Natural killer cell treated with Interleukin-12 subunit alpha and Interleukin-12 subunit beta and Interleukin-15 and Interleukin-18, amount 100 ng/mL, for 72 hours (primary cell): Measurements from ENCODE around the gene DCUN1D1. TPM values are rescaled to one million over a fixed set of nuclear protein-coding genes. Genes with fewer than 3 reads are reported as not detected.

Experiments used
- ATAC-seq, 2 donors: fragments of 150-1000 bp; cut with Tn5 transposase in 1 of 2; sonication (Bioruptor Pico), chemical (Tn5 transposase) in 1 of 2; 2 replicates each; pipeline ENCODE4 v1.10.0; 2021
- DNase-seq: peaks from one replicate; pipeline ENCODE4 v3.0.0; 2022; ENCODE audit warnings: low spot score
- H3K27ac Mint-ChIP-seq, 2 donors: 1 replicate in 1 of 2; 2 replicates in 1 of 2; pipeline ENCODE4 v1.8.0; 2022; ENCODE audit warnings: mixed read lengths in 2 of 2, mild to moderate bottlenecking in 1 of 2, moderate library complexity in 1 of 2
- H3K27me3 Mint-ChIP-seq, 2 donors: 1 replicate in 1 of 2; 2 replicates in 1 of 2; pipeline ENCODE4 v1.8.0; 2022; ENCODE audit warnings: mixed read lengths in 2 of 2
- H3K36me3 Mint-ChIP-seq: one replicate; pipeline ENCODE4 v1.8.0; 2022; ENCODE audit warnings: mixed read lengths
- H3K4me1 Mint-ChIP-seq, 2 donors: 1 replicate in 1 of 2; 2 replicates in 1 of 2; pipeline ENCODE4 v1.8.0; 2022; ENCODE audit warnings: low read depth in 2 of 2, mixed read lengths in 2 of 2, mild to moderate bottlenecking in 1 of 2
- H3K4me3 Mint-ChIP-seq: one replicate; pipeline ENCODE4 v1.8.0; 2022; ENCODE audit warnings: mixed read lengths
- H3K9me3 Mint-ChIP-seq: 2 replicates; pipeline ENCODE4 v1.8.0; 2022; ENCODE audit warnings: mixed read lengths
- total RNA-seq, 2 donors: library from RNA; stranded (reverse); gene quantifications; one replicate each; pipeline ENCODE4 v1.2.3, GENCODE V29; 2022

The DCUN1D1 gene
- total RNA-seq, 2 donors from 2014 or later: 49.6 to 55.9 TPM

DNA sequence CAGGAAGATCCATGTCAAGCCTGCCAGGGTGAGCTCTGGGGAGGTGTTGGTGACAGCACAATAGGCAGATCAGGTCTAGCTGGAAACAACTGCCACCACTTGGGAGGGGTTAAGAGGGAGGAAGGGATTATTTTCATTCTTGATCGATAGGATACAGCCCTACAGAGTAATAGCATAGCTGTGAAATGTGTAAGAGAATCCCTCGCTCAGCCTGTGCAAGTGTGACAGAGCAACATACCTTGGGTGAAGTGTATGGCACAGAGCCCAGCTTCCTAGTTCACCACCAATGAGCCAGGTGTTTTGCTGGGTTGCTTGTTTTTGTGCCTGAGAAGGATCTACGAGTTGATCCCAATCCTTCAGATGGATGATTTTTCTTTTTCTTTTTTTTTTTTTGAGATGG is 9.2 kb upstream of the DCUN1D1 start:
- Mint-ChIP-seq H3K27me3 (no peaks in the 10 kb centered on the region), H3K4me1 (no peaks in the 10 kb centered on the region), H3K27ac (no peak overlapping the region), H3K4me3 (no peak overlapping the region), H3K36me3 (peaks cover 4% of the 10 kb centered on the region), H3K9me3 (peaks cover 2% of the 10 kb centered on the region)
- DNase-seq: no peak
- ATAC-seq: peak in 1 of 2 donors; percentile 11

DNA sequence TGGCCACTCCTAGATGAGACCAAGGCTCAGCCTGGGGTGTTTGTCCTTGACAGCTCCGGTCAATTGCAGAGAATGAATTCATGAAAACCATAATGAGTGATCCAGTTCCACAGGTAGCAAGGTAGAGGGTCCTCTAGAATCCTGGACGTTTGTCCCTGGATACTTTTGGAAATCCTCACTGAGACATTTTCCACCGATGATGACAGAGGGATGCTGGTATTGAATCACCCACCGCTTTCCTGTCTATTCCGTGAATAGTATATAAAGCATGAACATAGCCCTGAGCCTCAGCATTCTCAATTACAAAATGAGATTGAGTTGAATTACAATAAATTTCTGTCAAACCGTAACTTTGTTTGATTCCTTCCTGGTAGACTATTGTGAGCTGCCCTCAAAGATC is 5.7 kb upstream of the DCUN1D1 start:
- Mint-ChIP-seq H3K36me3 (no peaks in the 10 kb centered on the region), H3K27ac (no peak overlapping the region), H3K4me1 (peaks cover 0 to 4% of the 10 kb centered on the region in 2 donors), H3K4me3 (no peak overlapping the region), H3K9me3 (no peaks in the 10 kb centered on the region), H3K27me3 (no peaks in the 10 kb centered on the region)
- no peak for ATAC-seq
- DNase-seq: no peak

DNA sequence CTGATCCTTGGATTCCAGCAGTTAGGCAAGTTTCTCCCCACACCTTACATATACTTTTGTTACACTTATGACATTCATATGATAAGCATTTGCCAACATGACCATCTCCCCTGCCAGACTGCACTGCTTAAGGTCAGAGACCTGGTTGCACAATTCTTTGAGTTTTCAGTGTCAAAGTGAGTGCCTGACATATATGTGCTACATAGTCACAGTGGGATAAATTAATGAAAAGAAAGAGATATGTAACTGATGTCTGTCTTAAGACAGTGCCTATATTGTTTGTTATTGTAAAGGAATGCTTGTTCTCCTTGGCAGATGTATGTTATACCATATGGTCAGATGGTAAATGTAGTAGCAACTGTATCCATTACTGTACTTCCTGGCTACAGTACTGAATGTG is 3.5 kb upstream of the DCUN1D1 start:
- Mint-ChIP-seq H3K27ac (no peak overlapping the region), H3K4me1 (peaks cover 9 to 15% of the 10 kb centered on the region in 2 donors), H3K9me3 (no peaks in the 10 kb centered on the region), H3K27me3 (no peaks in the 10 kb centered on the region), H3K36me3 (peaks cover 5% of the 10 kb centered on the region), H3K4me3 (no peak overlapping the region)
- DNase-seq: no peak
- ATAC-seq: no peak

DNA sequence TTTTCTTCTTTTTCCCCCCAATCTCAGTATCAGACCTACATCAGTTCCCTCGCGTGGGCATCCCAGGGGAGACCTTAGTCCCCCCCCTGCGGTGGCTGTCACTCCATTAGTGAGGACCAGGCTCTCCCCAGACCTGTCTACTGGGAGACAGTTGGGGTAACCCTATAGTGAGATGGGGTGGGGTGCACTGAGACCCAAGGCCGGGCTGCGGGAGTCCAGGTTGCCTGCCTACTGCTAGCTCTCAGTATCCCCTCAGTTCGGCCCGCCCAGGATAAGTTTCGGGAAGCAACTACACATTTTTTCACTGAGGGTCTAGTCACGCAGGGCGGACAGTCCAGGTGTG is 671 bp upstream of the DCUN1D1 start:
- ATAC-seq: no peak

DNA sequence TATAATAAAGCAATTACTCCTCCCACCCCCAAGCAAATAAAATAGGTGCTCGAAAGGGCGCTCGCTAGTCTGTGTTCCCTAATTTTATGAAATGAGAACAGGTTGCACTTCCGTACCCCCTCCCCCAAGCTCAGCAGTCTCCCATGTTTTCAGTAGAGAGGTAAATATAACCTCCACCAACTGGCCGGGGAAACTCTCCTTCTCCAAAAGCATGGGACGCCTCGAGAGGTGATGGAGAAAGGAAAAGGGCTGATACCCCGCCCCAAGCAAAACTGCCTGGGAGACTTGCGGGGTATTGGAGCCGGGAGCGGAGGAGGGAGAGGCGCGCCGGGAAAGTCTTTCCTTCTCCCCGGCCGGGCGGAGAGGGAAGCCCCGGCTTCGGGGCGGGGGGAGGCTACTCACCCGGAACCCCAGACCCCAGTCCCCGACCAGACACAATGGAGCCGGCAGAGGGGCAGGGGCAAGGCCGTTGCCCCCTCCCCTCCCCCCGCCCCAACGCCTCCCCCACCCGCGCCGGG is 605 bp downstream of the DCUN1D1 start:
- ATAC-seq (peak in 1 of 2 donors; percentile 4), DNase-seq (no peak)
- Mint-ChIP-seq H3K9me3 (no peaks in the 10 kb centered on the region), H3K27me3 (no peaks in the 10 kb centered on the region), H3K4me1 (peaks cover 15 to 36% of the 10 kb centered on the region in 2 donors), H3K4me3 (peak overlapping the region; percentile 97), H3K36me3 (peaks cover 5% of the 10 kb centered on the region), H3K27ac (peak overlapping the region; percentile 81 to 93)

More for the DNA sequence above, 671 bp upstream of the DCUN1D1 start:
- no peak for DNase-seq
- Mint-ChIP-seq H3K27ac (peak overlapping the region; percentile 25 to 82), H3K27me3 (no peaks in the 10 kb centered on the region), H3K4me1 (peaks cover 15 to 28% of the 10 kb centered on the region in 2 donors), H3K9me3 (no peaks in the 10 kb centered on the region), H3K4me3 (peak overlapping the region; percentile 72), H3K36me3 (peaks cover 5% of the 10 kb centered on the region)

DNA sequence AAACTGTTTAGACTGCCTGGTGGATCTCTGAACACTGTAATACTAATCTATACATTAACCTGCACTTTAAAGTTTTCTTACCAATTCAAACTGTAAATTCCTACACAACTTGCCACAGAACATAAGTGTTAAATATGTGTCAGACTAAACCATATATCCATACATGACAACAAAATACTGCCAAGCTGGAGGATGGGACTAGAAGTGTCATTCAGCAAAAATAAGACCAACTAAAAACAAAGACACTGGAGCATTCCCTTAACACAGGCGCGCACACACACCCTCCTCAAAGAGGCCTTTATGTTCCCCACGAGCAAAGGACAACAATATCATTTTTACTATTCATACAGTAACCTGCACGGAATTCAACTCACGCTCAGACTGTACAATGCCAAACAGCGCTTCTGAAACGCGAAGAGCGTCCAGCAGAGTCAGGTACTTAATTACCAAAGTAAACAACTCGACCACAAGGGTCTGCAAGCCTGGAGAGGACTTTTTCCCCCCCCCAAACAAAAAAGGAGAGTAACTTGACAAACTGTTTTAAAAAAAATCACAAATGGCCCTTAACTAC is 1.1 kb downstream of the DCUN1D1 start:
- peaks cover 15 to 36% of the 10 kb centered on the region in 2 donors for H3K4me1 Mint-ChIP-seq
- no peak for ATAC-seq
- H3K4me3 Mint-ChIP-seq: peak overlapping the region; percentile 97
- H3K27me3 Mint-ChIP-seq: no peaks in the 10 kb centered on the region
- DNase-seq: no peak
- H3K9me3 Mint-ChIP-seq: no peaks in the 10 kb centered on the region
- peak overlapping the region; percentile 81 to 93 for H3K27ac Mint-ChIP-seq
- peaks cover 5% of the 10 kb centered on the region for H3K36me3 Mint-ChIP-seq

DNA sequence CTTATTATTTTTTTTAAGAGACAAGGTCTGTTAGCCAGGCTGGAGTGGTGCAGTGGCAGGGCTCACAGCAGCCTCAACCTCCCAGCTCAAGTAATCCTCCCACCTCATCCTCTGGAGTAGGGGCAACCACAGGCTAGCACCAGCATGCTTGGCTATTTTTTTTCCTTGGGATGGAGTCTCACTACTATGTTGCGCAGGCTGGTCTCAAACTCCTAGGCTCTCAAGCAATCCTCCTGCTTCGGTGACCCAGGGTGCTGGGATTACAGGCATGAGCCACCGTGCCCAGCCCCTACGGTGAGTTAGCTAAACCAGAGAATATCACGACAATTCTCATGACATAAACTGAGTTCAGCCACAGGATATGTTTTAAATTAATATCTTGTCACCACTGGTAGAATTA is 2.0 kb downstream of the DCUN1D1 start:
- no peak overlapping the region for H3K27ac Mint-ChIP-seq
- peak overlapping the region; percentile 97 for H3K4me3 Mint-ChIP-seq
- no peaks in the 10 kb centered on the region for H3K9me3 Mint-ChIP-seq
- DNase-seq: no peak
- peaks cover 5% of the 10 kb centered on the region for H3K36me3 Mint-ChIP-seq
- H3K4me1 Mint-ChIP-seq: peaks cover 15 to 36% of the 10 kb centered on the region in 2 donors
- no peak for ATAC-seq
- no peaks in the 10 kb centered on the region for H3K27me3 Mint-ChIP-seq

DNA sequence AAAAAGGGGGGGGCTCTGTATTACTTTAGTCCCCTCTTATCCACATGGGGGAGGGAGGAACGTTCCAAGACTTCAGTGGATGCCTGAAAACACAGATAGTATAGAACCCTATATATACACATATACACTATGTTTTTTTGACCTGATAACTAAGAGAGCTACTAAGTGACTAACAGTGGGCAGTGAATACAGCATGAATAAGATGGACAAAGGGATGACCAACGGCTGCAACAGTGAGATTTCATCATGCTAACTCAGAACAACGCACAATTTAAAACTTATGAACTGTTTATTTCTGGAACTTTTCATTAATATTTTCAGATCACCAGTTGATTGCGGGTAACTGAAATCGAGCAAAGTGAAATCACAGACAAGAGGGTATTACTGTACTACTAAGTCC is 7.3 kb downstream of the DCUN1D1 start:
- no peak overlapping the region for H3K27ac Mint-ChIP-seq
- no peaks in the 10 kb centered on the region for H3K27me3 Mint-ChIP-seq
- no peak for ATAC-seq
- no peak overlapping the region for H3K4me3 Mint-ChIP-seq
- no peaks in the 10 kb centered on the region for H3K9me3 Mint-ChIP-seq
- peaks cover 20 to 30% of the 10 kb centered on the region in 2 donors for H3K4me1 Mint-ChIP-seq
- no peaks in the 10 kb centered on the region for H3K36me3 Mint-ChIP-seq
- no peak for DNase-seq

DNA sequence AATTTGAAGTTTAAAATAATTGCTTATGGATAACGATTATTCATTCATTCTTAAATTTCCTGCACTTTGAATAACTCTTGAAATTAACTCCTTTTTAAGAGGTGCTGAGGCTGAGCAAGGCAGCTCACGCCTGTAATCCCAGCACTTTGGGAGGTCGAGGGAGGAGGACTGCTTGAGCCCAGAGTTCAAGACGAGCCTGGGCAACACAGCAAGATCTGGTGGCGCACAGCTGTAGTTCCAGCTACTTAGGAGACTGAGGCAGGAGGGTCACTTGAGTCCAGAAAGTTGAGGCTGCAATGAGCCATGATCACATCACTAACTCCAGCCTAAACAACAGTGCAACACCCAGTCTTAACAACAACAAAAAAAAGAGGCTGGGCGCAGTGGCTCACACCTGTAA is 8.0 kb downstream of the DCUN1D1 start:
- DNase-seq (no peak), ATAC-seq (no peak)
- Mint-ChIP-seq H3K4me1 (peaks cover 25 to 36% of the 10 kb centered on the region in 2 donors), H3K4me3 (no peak overlapping the region), H3K36me3 (no peaks in the 10 kb centered on the region), H3K9me3 (no peaks in the 10 kb centered on the region), H3K27me3 (no peaks in the 10 kb centered on the region), H3K27ac (no peak overlapping the region)

DNA sequence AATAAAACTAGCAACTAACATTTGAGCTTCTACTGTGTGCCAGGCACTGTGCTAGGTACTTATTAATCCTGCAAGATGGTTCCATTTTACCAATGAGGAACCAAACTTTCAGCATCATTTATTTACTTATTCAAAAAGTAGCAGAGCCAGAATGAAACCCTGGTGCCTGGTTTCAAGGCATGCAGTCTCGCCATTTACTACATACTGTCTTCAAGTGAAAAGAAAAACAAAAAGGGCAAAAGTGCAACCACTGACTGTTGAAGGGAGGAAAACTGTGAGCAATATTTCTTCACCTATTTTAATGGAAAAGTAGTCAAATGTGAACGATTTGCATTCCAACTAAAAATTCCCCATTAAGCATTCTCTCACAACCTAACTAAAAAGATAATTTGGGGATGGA is 8.7 kb downstream of the DCUN1D1 start:
- H3K4me3 Mint-ChIP-seq: no peak overlapping the region
- ATAC-seq (no peak), DNase-seq (no peak)
- H3K27ac Mint-ChIP-seq: no peak overlapping the region
- H3K4me1 Mint-ChIP-seq: peaks cover 29 to 42% of the 10 kb centered on the region in 2 donors
- H3K27me3 Mint-ChIP-seq: no peaks in the 10 kb centered on the region
- no peaks in the 10 kb centered on the region for H3K36me3 Mint-ChIP-seq
- no peaks in the 10 kb centered on the region for H3K9me3 Mint-ChIP-seq

DNA sequence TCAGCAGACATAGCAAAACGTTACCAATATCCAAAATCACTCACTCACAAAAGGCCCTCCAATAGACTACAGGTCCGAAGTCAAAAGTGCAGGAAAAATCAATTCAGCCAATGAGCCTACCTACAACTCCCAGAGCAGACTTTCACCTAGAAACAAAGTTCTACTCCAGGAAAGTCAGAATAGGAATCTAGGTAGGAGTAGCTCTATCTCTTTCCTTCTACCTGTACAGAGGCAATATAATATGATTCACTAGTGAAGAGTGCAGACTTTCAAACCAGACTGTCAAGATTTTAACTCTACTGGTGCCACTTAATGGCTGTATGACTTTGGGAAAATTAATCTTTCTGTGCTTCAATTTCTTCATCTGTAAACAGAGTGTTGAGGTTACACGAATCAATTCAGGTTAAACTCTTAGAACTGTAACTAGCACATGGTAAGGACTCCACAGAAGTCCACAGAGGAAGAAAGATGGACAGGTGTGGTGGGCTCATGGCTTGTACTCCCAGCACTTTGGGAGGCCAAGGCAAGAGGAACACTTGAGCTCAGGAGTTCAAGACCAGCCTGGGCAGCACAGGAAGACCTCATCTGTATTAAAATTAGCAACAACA is 9.4 kb downstream of the DCUN1D1 start:
- no peak overlapping the region for H3K4me3 Mint-ChIP-seq
- no peaks in the 10 kb centered on the region for H3K27me3 Mint-ChIP-seq
- no peak for ATAC-seq
- H3K36me3 Mint-ChIP-seq: no peaks in the 10 kb centered on the region
- H3K27ac Mint-ChIP-seq: no peak overlapping the region
- peaks cover 30 to 42% of the 10 kb centered on the region in 2 donors for H3K4me1 Mint-ChIP-seq
- no peak for DNase-seq
- H3K9me3 Mint-ChIP-seq: no peaks in the 10 kb centered on the region

DNA sequence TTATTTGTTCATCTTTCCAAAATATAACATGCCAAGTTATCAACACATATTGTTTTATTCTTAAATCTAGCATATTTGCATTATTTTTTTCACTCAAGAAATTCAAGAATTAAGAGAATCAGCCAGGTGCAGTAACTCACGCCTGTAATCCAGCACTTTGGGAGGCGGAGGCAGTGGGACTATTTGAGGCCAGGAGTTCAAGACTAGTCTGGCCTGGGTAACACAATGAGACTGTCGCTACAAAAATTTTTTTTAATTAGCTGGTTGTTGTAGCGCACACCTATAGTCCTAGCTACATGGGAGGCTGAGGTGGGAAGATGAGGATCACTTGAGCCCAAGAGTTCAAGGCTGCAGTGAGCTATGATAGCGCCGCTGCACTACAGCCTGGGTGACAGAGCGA is 10.5 kb downstream of the DCUN1D1 start:
- no peaks in the 10 kb centered on the region for H3K9me3 Mint-ChIP-seq
- H3K27me3 Mint-ChIP-seq: no peaks in the 10 kb centered on the region
- no peak overlapping the region for H3K27ac Mint-ChIP-seq
- peaks cover 35 to 41% of the 10 kb centered on the region in 2 donors for H3K4me1 Mint-ChIP-seq
- no peak overlapping the region for H3K4me3 Mint-ChIP-seq
- ATAC-seq (no peak), DNase-seq (no peak)
- no peaks in the 10 kb centered on the region for H3K36me3 Mint-ChIP-seq

DNA sequence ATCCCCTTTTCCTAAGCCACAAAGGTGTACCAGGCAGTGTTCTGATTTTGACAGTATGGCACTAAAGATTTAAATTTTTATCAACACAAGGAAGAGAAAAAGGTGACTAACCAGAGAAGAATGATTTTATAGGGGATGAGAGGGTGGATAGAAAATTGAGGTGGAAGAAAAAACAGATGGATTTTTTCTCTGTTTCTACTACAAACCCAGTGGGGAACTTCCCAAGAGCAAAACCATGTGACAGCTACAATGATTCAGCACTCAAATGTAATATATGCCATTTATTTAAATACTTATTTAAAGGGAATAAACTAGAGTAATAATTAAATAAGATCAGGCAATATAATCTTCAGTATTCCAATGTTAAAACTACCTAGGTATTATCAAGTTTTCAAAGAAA is 11.1 kb downstream of the DCUN1D1 start:
- H3K4me1 Mint-ChIP-seq: peaks cover 35 to 41% of the 10 kb centered on the region in 2 donors
- no peak for ATAC-seq
- no peaks in the 10 kb centered on the region for H3K9me3 Mint-ChIP-seq
- H3K27me3 Mint-ChIP-seq: no peaks in the 10 kb centered on the region
- H3K4me3 Mint-ChIP-seq: no peak overlapping the region
- DNase-seq: no peak
- H3K36me3 Mint-ChIP-seq: no peaks in the 10 kb centered on the region
- peak overlapping the region; percentile 81 to 88 for H3K27ac Mint-ChIP-seq

DNA sequence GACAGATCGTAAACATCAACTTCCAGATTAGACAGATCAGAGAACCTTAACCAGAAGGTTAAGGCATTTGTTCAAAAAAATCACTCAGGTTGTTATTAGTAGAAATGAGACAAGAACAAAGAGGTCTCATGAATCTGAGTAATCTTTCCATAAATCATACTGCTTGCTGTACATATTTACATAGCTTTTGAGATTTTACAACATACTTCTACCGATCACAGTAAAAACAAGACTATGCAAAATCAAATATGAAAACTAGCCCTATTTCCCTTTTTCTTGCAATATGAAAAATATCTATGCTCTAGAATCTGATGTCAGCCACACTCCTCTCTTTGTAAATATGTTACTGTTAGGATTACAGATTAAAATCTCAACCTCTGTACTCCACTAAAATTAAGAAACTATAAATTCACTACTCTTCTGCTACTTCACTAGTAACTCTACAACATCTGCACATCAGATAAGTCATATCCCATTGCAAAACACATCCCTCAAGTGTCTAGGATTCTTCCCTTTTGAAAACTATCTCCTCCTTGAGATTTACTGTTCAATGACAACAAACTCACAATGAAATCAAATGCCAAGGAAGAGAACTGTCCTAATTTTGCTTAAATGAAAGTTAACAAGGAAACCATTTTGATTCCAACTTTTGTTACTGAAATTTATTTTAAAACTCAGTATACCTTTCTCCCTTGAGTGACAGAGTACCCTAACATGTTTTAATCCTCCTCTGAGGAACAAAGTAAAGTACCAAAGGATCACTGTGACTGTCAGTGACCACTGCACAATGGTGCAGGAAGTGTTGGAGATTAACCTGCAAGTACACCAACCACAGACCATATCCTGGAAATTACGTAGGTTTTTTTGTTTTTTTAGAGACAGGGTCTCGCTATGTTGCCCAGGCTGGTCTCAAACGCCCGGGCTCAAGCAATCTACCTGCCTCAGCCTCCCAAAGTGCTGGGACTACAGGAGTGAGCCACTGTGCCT is 12.8 kb downstream of the DCUN1D1 start:
- Mint-ChIP-seq H3K27ac (peak overlapping the region; percentile 81 to 88), H3K9me3 (no peaks in the 10 kb centered on the region), H3K4me1 (peaks cover 39 to 43% of the 10 kb centered on the region in 2 donors), H3K4me3 (peak overlapping the region; percentile 83), H3K27me3 (no peaks in the 10 kb centered on the region), H3K36me3 (peaks cover 4% of the 10 kb centered on the region)
- ATAC-seq: peak; percentile 82 to 94
- DNase-seq: no peak
